RWPE2 (cell line): ENCODE results near the gene LONRF3.

Source experiments
- ATAC-seq: fragments of 200-7000 bp; cut with Tn5 transposase; 3 replicates; pipeline ENCODE4 v1.9.1; 2021; ENCODE audit warnings: low read depth
- DNase-seq: peaks from one replicate; pipeline ENCODE4 v3.0.0-alpha.2; 2020; ENCODE audit warnings: low spot score
- H3K27ac ChIP-seq: fragments of 450-650 bp; 2 replicates; pipeline ENCODE4 v1.5.1; 2017; ENCODE audit warnings: mild to moderate bottlenecking; ENCODE audit not compliant: poor library complexity, severe bottlenecking
- H3K27me3 ChIP-seq: fragments of 250-450 bp; sonication (Bioruptor Pico); 2 replicates; pipeline ENCODE4 v1.5.1; 2021; ENCODE audit warnings: mild to moderate bottlenecking, moderate library complexity; ENCODE audit not compliant: insufficient read depth, poor library complexity, severe bottlenecking
- H3K36me3 ChIP-seq: fragments of 250-450 bp; sonication (Bioruptor Pico); 2 replicates; pipeline ENCODE4 v1.5.1; 2020; ENCODE audit warnings: low read depth, mild to moderate bottlenecking, moderate library complexity
- H3K4me1 ChIP-seq: fragments of 250-450 bp; sonication (Bioruptor Pico); 2 replicates; pipeline ENCODE4 v1.5.1; 2021; ENCODE audit warnings: mild to moderate bottlenecking, moderate library complexity; ENCODE audit not compliant: insufficient read depth, poor library complexity, severe bottlenecking
- H3K4me3 ChIP-seq: fragments of 250-450 bp; sonication (Bioruptor Pico); 2 replicates; pipeline ENCODE4 v1.5.1; 2021; ENCODE audit warnings: mild to moderate bottlenecking, moderate library complexity; ENCODE audit not compliant: severe bottlenecking
- H3K9me3 ChIP-seq: fragments of 250-450 bp; sonication (Bioruptor Pico); 2 replicates; pipeline ENCODE4 v1.5.1; 2021; ENCODE audit warnings: mild to moderate bottlenecking, moderate library complexity; ENCODE audit not compliant: severe bottlenecking
- CTCF ChIP-seq: fragments of 450-650 bp; IDR thresholded peaks from one replicate; pipeline ENCODE4 v1.5.1; 2017; ENCODE audit warnings: mild to moderate bottlenecking, moderate library complexity; ENCODE audit not compliant: poor library complexity, severe bottlenecking

The LONRF3 gene

GRCh38 chrX:118978451-118978850 lies 4.0 kb downstream of the LONRF3 start:
- Histone ChIP-seq H3K4me3 (no peak overlapping the region), H3K27ac (no peak overlapping the region), H3K9me3 (no peaks in the 10 kb centered on the region), H3K36me3 (no peaks in the 10 kb centered on the region), H3K27me3 (peaks cover 20% of the 10 kb centered on the region), H3K4me1 (no peaks in the 10 kb centered on the region)
- no peak for TF ChIP-seq CTCF
- DNase-seq (no peak), ATAC-seq (no peak)

DNA sequence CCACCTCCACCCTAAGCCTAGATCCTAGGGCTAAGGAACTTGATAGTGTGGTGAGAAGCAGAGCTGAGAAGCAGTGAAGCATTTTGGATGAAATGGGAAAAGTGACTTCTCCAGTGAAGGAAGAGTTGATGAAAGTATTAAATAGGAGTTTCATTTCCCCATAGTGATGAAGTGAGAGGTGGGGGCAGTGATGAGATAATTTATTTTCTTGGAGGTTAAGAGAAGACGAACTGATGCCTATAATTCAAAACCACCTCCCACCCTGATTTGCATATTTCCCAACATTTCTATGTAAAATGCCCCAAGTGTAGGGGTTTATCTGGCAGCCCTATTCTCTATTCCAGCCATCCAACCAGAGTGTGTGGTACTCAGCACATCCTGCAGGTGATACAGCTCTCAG lies 6.3 kb downstream of the LONRF3 start:
- H3K27me3 ChIP-seq = no peaks in the 10 kb centered on the region
- DNase-seq (no peak), ATAC-seq (no peak)
- H3K4me1 ChIP-seq = no peaks in the 10 kb centered on the region
- H3K27ac ChIP-seq = no peak overlapping the region
- H3K4me3 ChIP-seq = no peak overlapping the region
- H3K9me3 ChIP-seq = no peaks in the 10 kb centered on the region
- no peaks in the 10 kb centered on the region for H3K36me3 ChIP-seq
- TF ChIP-seq CTCF = no peak

DNA sequence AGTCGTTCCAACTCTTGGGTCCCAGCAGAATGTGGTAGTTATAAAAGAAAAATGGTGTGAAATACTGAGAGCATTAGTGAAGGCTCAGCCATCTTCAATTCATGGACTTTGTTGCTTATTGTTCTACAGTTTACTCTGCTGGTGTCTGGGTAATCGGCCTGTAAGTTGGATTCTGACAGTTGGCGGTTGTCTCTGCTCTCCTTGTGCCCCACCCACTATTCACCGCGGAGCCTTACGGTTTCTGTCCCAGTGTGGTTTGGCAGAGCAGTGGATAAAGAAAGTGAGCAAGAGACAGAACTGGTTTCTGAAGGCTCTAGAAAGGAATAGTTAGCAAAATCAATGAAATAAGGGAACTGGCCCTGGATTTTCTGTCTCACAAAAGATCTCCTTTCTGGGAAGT lies 9.1 kb downstream of the LONRF3 start:
- no peak overlapping the region for H3K4me3 ChIP-seq
- no peaks in the 10 kb centered on the region for H3K9me3 ChIP-seq
- no peaks in the 10 kb centered on the region for H3K36me3 ChIP-seq
- no peak overlapping the region for H3K27ac ChIP-seq
- no peaks in the 10 kb centered on the region for H3K4me1 ChIP-seq
- H3K27me3 ChIP-seq = no peaks in the 10 kb centered on the region
- ATAC-seq (no peak), DNase-seq (no peak)
- no peak for TF ChIP-seq CTCF

DNA sequence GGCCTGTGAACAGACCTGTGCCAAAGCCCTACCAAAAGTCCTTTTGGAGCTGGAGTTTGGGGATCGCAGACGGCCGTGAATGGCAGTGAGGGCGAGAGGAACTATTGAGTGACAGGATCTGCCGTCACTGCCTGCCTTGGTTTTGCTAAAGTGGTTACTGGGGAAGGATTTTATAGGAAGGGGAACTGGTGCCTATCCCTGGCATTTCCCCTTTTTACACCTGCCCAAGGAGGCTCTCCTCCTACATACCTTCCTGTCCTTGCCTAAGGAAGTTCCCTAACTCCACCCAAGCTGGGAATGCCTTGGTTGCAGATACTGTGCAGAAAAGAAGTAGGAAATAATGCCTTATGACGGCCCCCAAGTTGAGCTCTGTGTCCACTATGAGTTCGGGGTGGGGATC lies 14.5 kb downstream of the LONRF3 start:
- H3K36me3 ChIP-seq = no peaks in the 10 kb centered on the region
- no peaks in the 10 kb centered on the region for H3K27me3 ChIP-seq
- H3K9me3 ChIP-seq = no peaks in the 10 kb centered on the region
- no peak overlapping the region for H3K27ac ChIP-seq
- no peak for DNase-seq
- no peak for ATAC-seq
- TF ChIP-seq CTCF = no peak
- no peaks in the 10 kb centered on the region for H3K4me1 ChIP-seq
- no peak overlapping the region for H3K4me3 ChIP-seq

- H3K27me3 ChIP-seq = no peaks in the 10 kb centered on the region
- DNase-seq = no peak
- no peaks in the 10 kb centered on the region for H3K36me3 ChIP-seq
- no peaks in the 10 kb centered on the region for H3K9me3 ChIP-seq
- H3K27ac ChIP-seq = no peak overlapping the region
- H3K4me3 ChIP-seq = no peak overlapping the region
- no peak for TF ChIP-seq CTCF
- no peaks in the 10 kb centered on the region for H3K4me1 ChIP-seq
- ATAC-seq = no peak
Measured at GRCh38 chrX:118989886-118990285, 15.5 kb downstream of the LONRF3 start.
